Measurements from ENCODE around the gene CNIH1. TPM values are rescaled to one million over a fixed set of nuclear protein-coding genes. Genes with fewer than 3 reads are reported as not detected.

Gene CNIH1
- total RNA-seq (ENCODE audit: unreplicated experiment) = 71.9 TPM
- long read RNA-seq, full-length matches to known transcripts = 48 of 49 reads
- long read RNA-seq, partial matches to known transcripts = 0 of 49 reads
- long read RNA-seq, other reads (novel, unspliced or antisense) = 1 of 49 reads

DNA sequence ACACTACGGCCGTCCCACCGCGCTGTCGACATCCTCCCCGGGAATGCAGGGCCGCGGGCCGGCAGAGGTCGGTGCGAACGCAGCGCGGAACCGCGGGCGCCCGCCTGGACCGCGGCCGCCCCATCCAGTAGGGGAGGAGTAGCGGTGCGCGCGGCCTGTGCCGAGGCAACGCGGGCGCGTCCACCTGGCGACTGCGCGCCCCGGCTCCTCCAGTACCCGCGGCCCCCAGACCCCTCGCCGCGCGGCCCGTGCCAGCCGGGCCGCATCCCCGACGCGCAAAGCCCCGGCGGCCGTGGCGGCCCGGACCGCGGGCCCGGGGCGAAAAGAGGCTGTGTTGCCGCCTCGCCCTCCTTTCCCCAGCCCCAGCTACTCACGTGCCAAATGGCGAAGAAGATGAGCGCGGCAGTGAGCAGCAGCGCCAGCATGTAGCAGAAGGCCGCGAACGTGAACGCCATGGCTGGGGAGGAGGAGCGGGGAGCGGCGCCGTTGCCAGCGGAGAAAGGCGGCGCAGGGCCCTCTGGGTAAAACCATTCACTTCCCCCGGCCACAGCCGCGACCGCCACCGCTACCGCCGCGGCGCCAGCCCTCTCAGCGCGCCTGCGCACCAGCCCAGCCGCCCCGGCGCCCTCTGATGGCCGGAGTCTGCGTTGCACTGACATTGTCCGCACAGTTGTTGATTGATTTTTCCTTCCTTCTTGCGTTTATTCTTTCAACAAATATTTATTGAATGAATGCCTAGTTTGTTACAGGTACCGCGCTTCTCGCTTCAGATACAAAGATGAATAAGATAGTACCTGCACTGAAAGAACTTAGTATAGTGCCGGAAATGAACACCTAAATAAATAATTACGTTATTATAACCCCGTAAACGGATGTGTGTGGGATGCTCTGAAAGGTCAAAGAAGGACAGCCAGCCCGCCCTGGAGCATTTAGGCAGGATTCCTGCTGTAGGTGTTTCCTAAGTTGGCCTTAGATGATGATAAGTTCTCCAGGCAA, at the start of gene CNIH1:
TSS of gene CNIH1 (minus strand) at position 502 of the 996 bp plus-strand sequence. CDS start at position 455, 47 bp downstream.
- H3K27ac Mint-ChIP-seq (ENCODE audit: unreplicated experiment) = peak within 1 kb of the TSS; percentile 95
- peak; percentile 95 for DNase-seq
- H3K36me3 Mint-ChIP-seq (ENCODE audit: unreplicated experiment) = no peaks in the 10 kb centered on the region
- peaks cover 8% of the 10 kb centered on the region for H3K27me3 Mint-ChIP-seq (ENCODE audit: unreplicated experiment)
- peaks cover 8% of the 10 kb centered on the region for H3K9me3 Mint-ChIP-seq (ENCODE audit: unreplicated experiment)
- peak within 1 kb of the TSS; percentile 96 for H3K4me3 Mint-ChIP-seq (ENCODE audit: unreplicated experiment)
- peaks cover 23% of the 10 kb centered on the region for H3K4me1 Mint-ChIP-seq (ENCODE audit: low read depth, unreplicated experiment)
- TF ChIP-seq, protein P1, sequence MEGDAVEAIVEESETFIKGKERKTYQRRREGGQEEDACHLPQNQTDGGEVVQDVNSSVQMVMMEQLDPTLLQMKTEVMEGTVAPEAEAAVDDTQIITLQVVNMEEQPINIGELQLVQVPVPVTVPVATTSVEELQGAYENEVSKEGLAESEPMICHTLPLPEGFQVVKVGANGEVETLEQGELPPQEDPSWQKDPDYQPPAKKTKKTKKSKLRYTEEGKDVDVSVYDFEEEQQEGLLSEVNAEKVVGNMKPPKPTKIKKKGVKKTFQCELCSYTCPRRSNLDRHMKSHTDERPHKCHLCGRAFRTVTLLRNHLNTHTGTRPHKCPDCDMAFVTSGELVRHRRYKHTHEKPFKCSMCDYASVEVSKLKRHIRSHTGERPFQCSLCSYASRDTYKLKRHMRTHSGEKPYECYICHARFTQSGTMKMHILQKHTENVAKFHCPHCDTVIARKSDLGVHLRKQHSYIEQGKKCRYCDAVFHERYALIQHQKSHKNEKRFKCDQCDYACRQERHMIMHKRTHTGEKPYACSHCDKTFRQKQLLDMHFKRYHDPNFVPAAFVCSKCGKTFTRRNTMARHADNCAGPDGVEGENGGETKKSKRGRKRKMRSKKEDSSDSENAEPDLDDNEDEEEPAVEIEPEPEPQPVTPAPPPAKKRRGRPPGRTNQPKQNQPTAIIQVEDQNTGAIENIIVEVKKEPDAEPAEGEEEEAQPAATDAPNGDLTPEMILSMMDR (IDR thresholded peaks at IDR 0.05; ENCODE audit: partially characterized antibody, unreplicated experiment) = peak; percentile 95

DNA sequence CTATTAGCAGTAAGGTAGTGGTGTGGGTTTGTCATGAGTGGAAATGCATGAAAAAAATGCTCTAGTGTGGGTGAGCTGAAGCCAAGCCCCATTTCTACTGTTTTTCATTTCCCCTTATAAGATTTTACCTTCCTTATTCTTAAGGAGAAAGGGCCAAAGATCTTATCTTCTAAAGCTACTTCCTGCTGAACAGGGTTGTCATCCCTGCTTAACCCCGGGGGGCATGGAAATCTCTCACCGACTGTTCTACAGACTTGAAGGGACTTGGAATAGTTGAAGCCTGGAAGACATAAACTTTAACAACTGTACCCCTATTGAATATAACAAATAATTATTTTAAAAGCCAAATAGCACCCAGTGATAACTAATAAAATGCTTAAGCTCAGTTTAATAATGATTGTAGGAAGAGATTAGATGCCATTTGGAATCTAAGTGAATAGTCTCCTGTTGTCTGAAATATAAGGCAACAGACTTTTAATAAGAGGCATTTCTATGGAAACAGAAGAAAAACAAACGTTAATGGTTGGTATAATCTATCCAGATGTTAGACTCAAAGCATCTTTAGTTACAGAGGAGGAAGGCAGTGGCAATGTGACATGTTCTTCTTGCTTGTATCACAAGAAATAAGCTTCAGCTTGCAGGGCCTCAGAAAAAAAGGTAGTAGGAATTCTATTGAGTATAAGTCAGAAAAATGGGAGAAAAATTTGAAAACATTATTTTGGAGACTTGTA, 49.4 kb upstream of the CNIH1 start:
- Mint-ChIP-seq H3K9me3 (ENCODE audit: unreplicated experiment) (peaks cover 7% of the 10 kb centered on the region), H3K27me3 (ENCODE audit: unreplicated experiment) (peaks cover 5% of the 10 kb centered on the region), H3K27ac (ENCODE audit: unreplicated experiment) (no peak overlapping the region), H3K4me1 (ENCODE audit: low read depth, unreplicated experiment) (peaks cover 12% of the 10 kb centered on the region), H3K4me3 (ENCODE audit: unreplicated experiment) (no peak overlapping the region), H3K36me3 (ENCODE audit: unreplicated experiment) (no peaks in the 10 kb centered on the region)
- no peak for DNase-seq
- TF ChIP-seq, protein P1 (IDR thresholded peaks at IDR 0.05; ENCODE audit: partially characterized antibody, unreplicated experiment) = no peak

DNA sequence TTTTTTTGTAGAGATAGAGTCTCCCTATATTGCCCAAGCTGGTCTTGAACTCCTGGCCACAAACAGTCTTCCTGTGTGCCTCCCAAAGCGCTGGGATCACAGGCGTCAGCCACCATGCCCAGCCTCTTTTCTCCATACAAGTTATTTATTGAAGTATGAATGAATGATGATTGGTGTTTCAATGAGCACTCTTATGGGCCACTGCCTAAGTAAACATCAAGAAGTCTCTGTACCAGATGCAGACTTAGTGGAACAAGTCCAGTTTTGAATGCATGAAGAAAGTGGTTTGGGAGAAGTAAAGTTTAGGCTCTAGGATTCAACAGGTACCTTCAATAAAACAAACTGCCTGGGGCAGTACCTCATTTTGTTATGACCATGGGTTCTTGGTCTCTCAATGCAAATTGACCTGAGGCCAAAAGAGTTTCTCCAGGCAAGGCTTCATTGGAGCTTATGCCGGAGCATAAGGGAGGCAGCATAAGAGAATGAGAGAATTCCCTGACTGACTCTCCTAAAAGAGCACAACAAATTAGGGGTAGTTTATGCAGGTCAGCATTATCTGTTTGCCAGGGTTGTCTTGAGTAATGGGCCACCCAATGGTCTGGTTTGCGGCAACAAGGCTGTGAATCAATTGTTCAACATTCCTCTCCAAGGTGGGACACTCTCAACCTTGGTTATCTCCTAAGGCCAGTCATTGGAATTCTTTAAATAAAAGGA, 48.7 kb upstream of the CNIH1 start:
- DNase-seq = no peak
- Mint-ChIP-seq H3K4me3 (ENCODE audit: unreplicated experiment) (peak overlapping the region; percentile 81), H3K27me3 (ENCODE audit: unreplicated experiment) (peaks cover 5% of the 10 kb centered on the region), H3K27ac (ENCODE audit: unreplicated experiment) (peak overlapping the region; percentile 85), H3K4me1 (ENCODE audit: low read depth, unreplicated experiment) (peaks cover 18% of the 10 kb centered on the region), H3K9me3 (ENCODE audit: unreplicated experiment) (peaks cover 7% of the 10 kb centered on the region), H3K36me3 (ENCODE audit: unreplicated experiment) (no peaks in the 10 kb centered on the region)
- TF ChIP-seq, protein P1 (IDR thresholded peaks at IDR 0.05; ENCODE audit: partially characterized antibody, unreplicated experiment) = no peak

DNA sequence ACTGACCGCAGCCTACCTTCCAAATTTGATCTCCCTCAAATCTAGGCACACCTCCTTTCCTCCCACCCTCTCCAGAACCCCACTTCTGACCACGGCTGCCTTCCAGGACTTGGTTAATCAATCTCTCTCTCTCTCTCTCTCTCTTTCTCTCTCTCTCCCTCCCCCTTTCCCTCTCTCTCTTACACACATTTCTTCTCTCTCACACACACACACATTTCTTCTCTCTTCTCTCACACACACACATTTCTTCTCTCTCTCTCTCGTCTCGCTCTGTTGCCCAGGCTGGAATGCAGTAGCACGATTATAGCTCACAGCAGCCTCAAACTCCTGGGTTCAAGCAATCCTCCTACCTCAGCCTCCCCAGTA, 48.1 kb upstream of the CNIH1 start:
- H3K36me3 Mint-ChIP-seq (ENCODE audit: unreplicated experiment) = no peaks in the 10 kb centered on the region
- peaks cover 5% of the 10 kb centered on the region for H3K27me3 Mint-ChIP-seq (ENCODE audit: unreplicated experiment)
- peaks cover 7% of the 10 kb centered on the region for H3K9me3 Mint-ChIP-seq (ENCODE audit: unreplicated experiment)
- peaks cover 24% of the 10 kb centered on the region for H3K4me1 Mint-ChIP-seq (ENCODE audit: low read depth, unreplicated experiment)
- peak overlapping the region; percentile 81 for H3K4me3 Mint-ChIP-seq (ENCODE audit: unreplicated experiment)
- TF ChIP-seq, protein P1 (IDR thresholded peaks at IDR 0.05; ENCODE audit: partially characterized antibody, unreplicated experiment) = no peak
- H3K27ac Mint-ChIP-seq (ENCODE audit: unreplicated experiment) = peak overlapping the region; percentile 85
- DNase-seq = no peak
